ENCODE results near the gene ST6GALNAC2. TPM values are rescaled to one million over a fixed set of nuclear protein-coding genes. Genes with fewer than 3 reads are reported as not detected.

The ST6GALNAC2 gene
- total and polyA plus RNA-seq, 12 donors, result 0.50 to 37.8 (median 5.6) TPM

- H3K27ac ChIP-seq, result peak overlapping the region in 4 of 5 donors; percentile 78 to 91 (median 85)
- intact Hi-C loops (cut with DNase I), result loop anchor here in 1 of 2 donors (10.0 kb wide), 1 partner anchor 156 kb away; the partner anchor contains the start of gene MXRA7
Measured at GRCh38 chr17:76558198-76559095, 27.2 kb downstream of the ST6GALNAC2 start.

GRCh38 chr17:76557368-76558197 lies 28.1 kb downstream of the ST6GALNAC2 start:
- peaks cover 42 to 49% of the 10 kb centered on the region in 2 donors for H3K4me1 ChIP-seq (replicated peaks in 1 of 2)
- 0 to 1% (median 0%) methylated on average over 47 to 55 of the region's 55 CpGs for WGBS, 4 donors

More at GRCh38 chr17:76558198-76559095, 27.2 kb downstream of the ST6GALNAC2 start:
- peak in 5 of 6 experiments; percentile 14 to 55 (median 40) for TF ChIP-seq CTCF (IDR thresholded peaks at IDR 0.05)
- TF ChIP-seq POLR2A (IDR thresholded peaks at IDR 0.05), result no peak
- Histone ChIP-seq H3K36me3 (replicated peaks in 1 of 2) (peaks cover 0 to 2% of the 10 kb centered on the region in 2 donors), H3K4me1 (replicated peaks in 1 of 2) (peaks cover 42 to 53% of the 10 kb centered on the region in 2 donors), H3K9me3 (replicated peaks in 1 of 3) (no peaks in the 10 kb centered on the region), H3K4me3 (peak overlapping the region; percentile 1 to 79 (median 42)), H3K27me3 (no peaks in the 10 kb centered on the region)
- WGBS, 4 donors, result 1 to 2% (median 1%) methylated on average over 14 of the region's 14 CpGs
- peak in 1 of 7 donors; percentile 29 for DNase-seq

GRCh38 chr17:76556765-76557367 lies 28.8 kb downstream of the ST6GALNAC2 start:
- no peaks in the 10 kb centered on the region for H3K36me3 ChIP-seq (replicated peaks in 1 of 2)
- H3K27me3 ChIP-seq, result no peaks in the 10 kb centered on the region
- peaks cover 40 to 44% of the 10 kb centered on the region in 2 donors for H3K4me1 ChIP-seq (replicated peaks in 1 of 2)
- H3K9me3 ChIP-seq (replicated peaks in 1 of 3), result no peaks in the 10 kb centered on the region
- WGBS, 4 donors, result 33 to 45% (median 37%) methylated on average over 29 to 30 of the region's 30 CpGs
- peak in 4 of 7 donors; percentile 38 to 62 (median 50) for DNase-seq
- peak overlapping the region; percentile 61 to 91 (median 81) for H3K27ac ChIP-seq
- TF ChIP-seq CTCF (IDR thresholded peaks at IDR 0.05) (no peak), POLR2A (IDR thresholded peaks at IDR 0.05) (no peak)
- intact Hi-C loops (cut with DNase I), result loop anchor here in 1 of 2 donors (10.0 kb wide), 1 partner anchor 158 kb away; the partner anchor contains the start of gene MXRA7
- peak overlapping the region; percentile 17 to 79 (median 52) for H3K4me3 ChIP-seq

More at GRCh38 chr17:76557368-76558197, 28.1 kb downstream of the ST6GALNAC2 start:
- Histone ChIP-seq H3K27ac (peak overlapping the region; percentile 61 to 91 (median 81)), H3K9me3 (replicated peaks in 1 of 3) (no peaks in the 10 kb centered on the region), H3K36me3 (replicated peaks in 1 of 2) (no peaks in the 10 kb centered on the region), H3K27me3 (no peaks in the 10 kb centered on the region), H3K4me3 (peak overlapping the region; percentile 17 to 79 (median 52))
- intact Hi-C loops (cut with DNase I), result loop anchor here in 1 of 2 donors (10.0 kb wide), 1 partner anchor 157 kb away; the partner anchor contains the start of gene MXRA7
- DNase-seq, result peak; percentile 95 to 98 (median 96)
- TF ChIP-seq CTCF (IDR thresholded peaks at IDR 0.05) (peak; percentile 13 to 83 (median 67)), POLR2A (IDR thresholded peaks at IDR 0.05) (peak; percentile 30 to 76)

All from adrenal gland (tissue), 12 donors.